ENCODE measurements around the gene TANC1.

TANC1 gene

DNA sequence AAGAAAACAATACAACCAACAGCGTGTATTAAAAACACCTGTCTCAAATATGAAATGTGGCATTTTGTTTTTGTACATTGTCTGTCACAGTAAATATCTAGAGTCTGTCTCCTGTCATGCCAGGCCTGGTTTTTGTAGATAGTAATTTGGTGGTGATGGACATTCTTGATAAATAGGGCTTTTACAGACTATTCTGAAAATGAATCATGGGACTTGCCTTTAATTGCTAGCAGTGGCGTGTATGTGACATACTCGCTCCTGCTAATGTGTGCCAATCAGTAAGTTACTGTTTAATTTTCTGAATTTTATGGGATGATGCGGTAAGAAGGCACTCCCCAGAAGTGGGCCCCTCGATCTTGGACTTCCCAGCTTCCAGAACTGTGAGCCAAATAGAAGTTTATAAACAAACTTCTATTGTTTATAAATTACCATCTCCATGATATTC is 83.7 kb downstream of the TANC1 start:
- intact Hi-C loops (cut with DNase I) = no loop called here

DNA sequence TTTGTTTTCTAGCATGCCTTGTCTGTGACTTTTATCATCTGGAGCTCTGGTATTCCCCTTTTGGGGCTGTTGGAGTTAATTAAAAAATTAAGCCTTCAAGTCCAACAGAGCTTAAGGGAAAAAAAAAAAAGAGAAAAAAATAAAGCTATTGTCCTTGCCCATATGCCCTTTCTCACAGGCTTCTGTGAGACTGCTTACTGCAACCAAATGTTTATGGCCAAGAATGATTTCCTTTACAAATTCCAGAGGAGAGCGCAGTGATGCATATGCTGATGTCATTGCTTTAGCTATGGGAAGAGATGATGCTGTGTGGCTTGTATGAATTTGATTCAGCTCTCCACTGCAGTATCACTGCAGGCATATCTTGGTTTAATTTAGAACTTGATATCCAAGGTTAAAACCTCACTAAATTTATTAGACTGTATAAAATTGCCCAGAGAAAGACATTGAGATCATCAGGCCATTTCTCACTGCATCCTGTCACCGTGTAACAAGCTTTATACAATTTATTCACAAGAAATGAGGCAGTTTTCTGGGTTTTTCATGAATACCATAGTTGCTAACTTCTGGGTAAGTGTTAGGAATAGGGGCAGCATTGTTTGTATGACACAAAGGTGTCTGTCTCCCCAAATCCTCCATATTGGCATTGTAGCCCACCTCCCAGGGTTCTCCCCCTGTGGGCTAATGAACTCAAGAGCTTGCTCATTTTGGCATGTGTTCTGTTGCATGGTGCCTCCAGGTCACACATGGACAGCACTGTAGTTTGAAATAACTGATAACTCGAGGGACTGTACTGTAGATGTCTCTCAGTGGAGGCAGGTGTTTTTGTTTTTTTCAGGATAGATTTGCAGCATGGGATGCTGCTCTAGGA is 85.0 kb downstream of the TANC1 start:
- intact Hi-C loops (cut with DNase I) = no loop called here
- no peak for DNase-seq

More for the DNA sequence above, 83.7 kb downstream of the TANC1 start:
- no peak for DNase-seq

DNA sequence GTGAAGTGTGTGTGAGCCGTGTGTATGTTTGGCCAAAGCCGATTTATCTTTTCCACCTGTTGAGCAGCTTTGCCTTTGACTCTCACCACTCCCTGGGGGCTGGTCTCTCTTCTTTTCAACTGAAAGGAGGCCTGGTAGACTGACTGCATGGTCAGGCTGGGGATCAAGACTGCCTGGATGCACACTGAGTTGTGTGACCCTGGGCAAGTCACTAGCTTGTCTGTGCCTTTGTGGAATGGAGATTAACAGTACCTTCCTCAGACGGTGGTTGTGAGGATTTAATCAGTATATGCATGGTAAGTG is 85.5 kb downstream of the TANC1 start:
- intact Hi-C loops (cut with DNase I) = no loop called here
- no peak for DNase-seq

DNA sequence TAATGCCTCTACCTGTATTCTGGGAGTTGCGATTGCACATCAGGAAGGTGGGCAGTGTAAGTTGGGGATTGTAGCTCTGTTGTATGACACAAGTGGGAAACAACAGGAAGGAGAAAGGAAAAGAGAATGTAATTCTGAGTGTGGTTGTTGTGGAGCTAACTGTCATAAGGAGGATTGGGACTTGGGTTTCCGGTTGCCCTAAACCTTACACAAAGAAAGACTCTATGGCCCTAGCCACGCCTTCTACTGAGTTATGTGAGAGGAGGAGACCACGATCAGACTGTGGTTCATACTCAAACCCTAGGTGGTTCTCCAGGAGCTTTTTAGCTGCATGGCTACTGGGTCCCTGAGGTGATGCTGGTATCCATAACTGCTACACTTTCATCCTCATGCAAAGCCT is 86.5 kb downstream of the TANC1 start:
- no peak for DNase-seq
- intact Hi-C loops (cut with DNase I) = no loop called here

- no peak for DNase-seq
- intact Hi-C loops (cut with DNase I) = no loop called here
Measured at GRCh38 chr2:159060518-159060917, 92.1 kb downstream of the TANC1 start.

- intact Hi-C loops (cut with DNase I) = no loop called here
Measured at GRCh38 chr2:159063677-159064076, 95.2 kb downstream of the TANC1 start.

GRCh38 chr2:159064446-159065301 is 96.2 kb downstream of the TANC1 start:
- intact Hi-C loops (cut with DNase I) = no loop called here
- DNase-seq = no peak

More at GRCh38 chr2:159063677-159064076, 95.2 kb downstream of the TANC1 start:
- DNase-seq = no peak

DNA sequence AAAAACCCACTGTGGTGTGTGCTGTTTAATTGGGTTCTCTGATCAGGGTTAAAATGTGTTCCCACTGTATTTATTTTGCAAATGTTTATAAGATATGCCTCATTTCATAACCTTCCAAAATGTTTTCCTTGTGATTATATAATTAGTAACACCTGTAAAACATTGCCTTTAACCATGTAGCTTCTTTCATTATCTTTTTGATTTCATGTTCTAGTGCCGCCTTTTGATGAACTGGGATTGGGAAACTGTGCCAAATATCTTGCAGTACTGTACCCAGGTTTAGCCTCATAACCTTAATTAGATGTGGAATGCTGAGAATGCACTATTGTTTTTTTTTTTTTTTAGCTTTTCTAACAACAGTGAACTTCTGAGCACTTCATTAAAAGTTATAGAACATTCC is 96.9 kb downstream of the TANC1 start:
- no peak for DNase-seq
- intact Hi-C loops (cut with DNase I) = no loop called here

GRCh38 chr2:159065891-159066290 is 97.5 kb downstream of the TANC1 start:
- intact Hi-C loops (cut with DNase I) = no loop called here
- no peak for DNase-seq

DNA sequence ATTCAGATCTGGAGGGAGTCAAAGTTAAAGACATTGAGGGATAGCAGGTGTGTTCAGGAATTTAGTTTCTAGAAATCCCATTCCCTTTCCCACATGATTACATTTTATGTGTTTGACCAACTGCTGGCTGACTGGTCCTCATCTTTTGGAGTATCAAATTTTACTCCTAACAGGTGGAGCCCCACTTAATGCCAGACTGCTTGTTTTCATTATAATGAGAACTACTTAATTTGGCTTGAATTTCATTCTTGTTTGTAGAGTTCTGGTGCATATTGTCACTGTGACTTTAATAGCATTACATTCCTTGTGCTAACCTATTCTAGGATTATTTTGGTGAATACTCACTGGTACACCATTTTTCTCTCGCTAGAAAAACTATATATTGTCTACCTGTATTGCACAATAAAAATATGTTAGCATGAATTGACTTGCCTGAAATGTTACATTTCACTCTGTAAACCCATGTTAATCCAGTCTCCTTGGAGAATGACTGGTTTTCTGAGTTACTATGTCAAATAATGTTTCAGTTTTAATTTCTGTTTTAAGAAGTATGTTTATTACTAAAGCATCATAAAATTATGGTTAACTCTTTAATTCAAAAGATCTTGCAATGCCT is 98.2 kb downstream of the TANC1 start:
- no peak for DNase-seq
- intact Hi-C loops (cut with DNase I) = no loop called here

DNA sequence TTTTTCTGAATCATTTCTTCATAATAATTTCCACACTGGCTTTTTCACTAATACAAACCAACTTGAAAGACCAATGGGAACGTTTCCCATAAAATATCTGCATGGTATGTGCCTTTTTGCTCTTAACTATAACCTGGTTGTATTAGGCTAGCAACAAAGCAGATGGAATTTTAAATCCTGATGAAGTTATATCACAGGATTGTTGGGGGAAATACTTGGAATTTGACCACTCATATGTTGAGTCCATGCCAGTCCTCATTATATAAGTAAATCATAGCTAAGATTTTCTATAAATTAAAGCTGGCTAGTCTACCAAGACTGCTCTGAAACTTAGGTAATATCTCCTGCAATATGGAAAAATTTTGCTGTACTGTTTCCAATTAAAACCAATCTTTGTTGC is 99.5 kb downstream of the TANC1 start:
- intact Hi-C loops (cut with DNase I) = no loop called here
- DNase-seq = no peak

DNA sequence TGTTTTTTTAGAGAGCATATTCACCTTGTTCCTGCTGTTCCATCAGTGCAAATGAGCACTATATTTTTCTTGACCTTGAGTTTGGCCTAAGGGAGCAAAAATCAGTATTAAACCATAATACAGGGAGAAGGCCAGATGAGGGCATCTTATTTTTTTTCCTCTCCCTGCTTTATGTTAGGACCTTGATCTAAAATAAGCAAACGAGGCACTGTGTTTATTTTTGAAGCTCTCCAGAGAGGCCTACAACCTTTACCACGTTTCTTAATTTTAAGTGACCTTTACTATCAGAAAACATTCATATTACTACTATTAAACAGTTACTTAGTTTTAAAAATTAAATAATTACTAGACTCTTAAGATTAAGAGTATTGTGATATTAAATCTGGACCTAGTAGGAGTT is 100.8 kb downstream of the TANC1 start:
- no peak for DNase-seq
- intact Hi-C loops (cut with DNase I) = no loop called here

- no peak for DNase-seq
- intact Hi-C loops (cut with DNase I) = no loop called here
Measured at GRCh38 chr2:159070235-159070634, 101.8 kb downstream of the TANC1 start.

GRCh38 chr2:159071190-159071915 is 102.9 kb downstream of the TANC1 start:
- no peak for DNase-seq
- intact Hi-C loops (cut with DNase I) = no loop called here

GRCh38 chr2:159072795-159073194 is 104.4 kb downstream of the TANC1 start:
- no peak for DNase-seq
- intact Hi-C loops (cut with DNase I) = no loop called here

GRCh38 chr2:159073256-159073655 is 104.8 kb downstream of the TANC1 start:
- intact Hi-C loops (cut with DNase I) = no loop called here
- no peak for DNase-seq

- DNase-seq = no peak
- intact Hi-C loops (cut with DNase I) = no loop called here
Measured at GRCh38 chr2:159074605-159075004, 106.2 kb downstream of the TANC1 start.

- intact Hi-C loops (cut with DNase I) = no loop called here
- no peak for DNase-seq
Measured at GRCh38 chr2:159075727-159076126, 107.3 kb downstream of the TANC1 start.

DNA sequence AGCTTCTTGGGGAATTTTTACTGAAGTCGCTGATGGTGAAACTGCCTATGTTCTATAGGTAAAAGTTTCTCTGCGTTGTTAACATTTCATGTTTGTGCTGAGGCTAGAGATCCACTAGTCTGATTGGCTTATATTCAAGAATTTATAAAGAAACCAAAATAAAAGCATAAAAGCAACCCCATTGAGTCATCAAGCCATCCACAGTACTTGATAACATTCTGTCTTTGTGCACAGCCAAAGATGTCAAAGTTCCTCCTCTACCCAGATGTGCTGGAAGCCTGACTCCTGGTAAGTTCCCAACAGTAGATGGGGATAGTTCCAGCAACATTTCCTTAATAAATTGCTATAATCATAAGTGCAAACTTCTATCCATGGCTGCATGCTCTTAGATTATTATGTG is 107.8 kb downstream of the TANC1 start:
- intact Hi-C loops (cut with DNase I) = no loop called here
- no peak for DNase-seq

DNA sequence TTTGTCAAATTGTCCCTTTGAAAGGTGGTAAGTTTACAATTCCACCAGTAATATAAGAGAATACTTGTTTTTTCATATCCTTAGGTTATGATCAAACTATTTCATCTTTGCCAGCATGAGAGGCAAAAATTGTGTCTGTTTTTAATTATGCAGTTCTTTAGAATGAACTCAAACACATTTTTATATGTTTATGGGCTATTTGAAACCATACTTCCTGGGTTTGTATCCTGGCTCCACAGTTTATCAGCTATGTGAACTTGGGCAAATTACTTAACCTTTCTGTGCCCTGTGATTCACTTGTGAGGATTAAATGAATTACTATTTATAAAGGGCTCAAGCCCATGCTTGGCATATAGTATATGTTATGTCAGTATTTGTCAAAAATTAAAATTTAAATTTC is 109.4 kb downstream of the TANC1 start:
- intact Hi-C loops (cut with DNase I) = no loop called here
- DNase-seq = no peak

GRCh38 chr2:159078443-159078842 is 110.0 kb downstream of the TANC1 start:
- no peak for DNase-seq
- intact Hi-C loops (cut with DNase I) = no loop called here
